ENCODE data around the gene POLD2.

GRCh38 chr7:44158873-44159631, 35.7 kb upstream of the POLD2 start:
- TF ChIP-seq, protein P1, sequence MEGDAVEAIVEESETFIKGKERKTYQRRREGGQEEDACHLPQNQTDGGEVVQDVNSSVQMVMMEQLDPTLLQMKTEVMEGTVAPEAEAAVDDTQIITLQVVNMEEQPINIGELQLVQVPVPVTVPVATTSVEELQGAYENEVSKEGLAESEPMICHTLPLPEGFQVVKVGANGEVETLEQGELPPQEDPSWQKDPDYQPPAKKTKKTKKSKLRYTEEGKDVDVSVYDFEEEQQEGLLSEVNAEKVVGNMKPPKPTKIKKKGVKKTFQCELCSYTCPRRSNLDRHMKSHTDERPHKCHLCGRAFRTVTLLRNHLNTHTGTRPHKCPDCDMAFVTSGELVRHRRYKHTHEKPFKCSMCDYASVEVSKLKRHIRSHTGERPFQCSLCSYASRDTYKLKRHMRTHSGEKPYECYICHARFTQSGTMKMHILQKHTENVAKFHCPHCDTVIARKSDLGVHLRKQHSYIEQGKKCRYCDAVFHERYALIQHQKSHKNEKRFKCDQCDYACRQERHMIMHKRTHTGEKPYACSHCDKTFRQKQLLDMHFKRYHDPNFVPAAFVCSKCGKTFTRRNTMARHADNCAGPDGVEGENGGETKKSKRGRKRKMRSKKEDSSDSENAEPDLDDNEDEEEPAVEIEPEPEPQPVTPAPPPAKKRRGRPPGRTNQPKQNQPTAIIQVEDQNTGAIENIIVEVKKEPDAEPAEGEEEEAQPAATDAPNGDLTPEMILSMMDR (IDR thresholded peaks at IDR 0.05) = no peak
- no peak for TF ChIP-seq POLR2A (IDR thresholded peaks at IDR 0.05)
